Activated CD4-positive, alpha-beta T cell treated with anti-CD3 and anti-CD28 coated beads, Interleukin-2, amount 50 U/mL, for 4 hours (primary cell): ENCODE results near the gene TMPRSS2.

Source experiments
- DNase-seq, 2 experiments: peaks; one replicate each; pipeline ENCODE4 v3.0.0-alpha.2; 2020

Gene TMPRSS2

GRCh38 chr21:41480086-41480690, 27.8 kb downstream of the TMPRSS2 start:
- DNase-seq = no peak

GRCh38 chr21:41479686-41480085, 28.3 kb downstream of the TMPRSS2 start:
- no peak for DNase-seq

- DNase-seq = no peak
Observed at GRCh38 chr21:41478319-41479177, 29.4 kb downstream of the TMPRSS2 start.

DNA sequence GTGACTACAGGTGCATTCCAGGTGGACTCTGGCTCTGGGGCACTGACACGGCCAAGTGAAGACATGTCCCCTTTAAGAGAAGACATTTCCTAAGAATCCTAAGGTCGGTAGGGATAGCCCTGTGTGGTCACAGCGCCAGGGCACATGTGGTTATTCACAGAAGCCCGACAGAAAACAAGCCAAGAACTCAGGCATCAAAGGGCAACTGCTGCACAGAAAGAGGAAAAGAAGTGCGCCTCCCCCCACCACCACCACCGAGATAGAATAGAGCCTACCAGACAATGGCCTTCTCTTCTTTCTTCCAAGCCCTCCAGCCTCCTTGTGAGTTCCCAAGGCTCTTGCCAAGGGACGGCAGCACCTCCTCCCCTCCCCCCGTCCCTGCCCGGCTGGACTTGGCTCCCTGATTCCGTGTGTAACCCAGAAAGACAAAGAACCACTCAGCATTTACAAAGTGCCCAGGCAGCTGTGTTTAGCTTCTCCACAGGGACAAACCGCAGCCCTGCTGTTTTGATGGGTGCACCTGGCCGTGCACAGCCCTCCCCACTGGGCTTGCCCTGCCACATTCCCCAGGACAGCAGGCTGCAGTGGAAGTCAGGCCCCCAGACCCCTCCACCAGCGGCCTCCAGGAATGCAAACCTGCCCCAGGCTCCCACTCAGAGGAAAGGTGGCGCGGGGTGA, 30.2 kb downstream of the TMPRSS2 start:
- no peak for DNase-seq

DNA sequence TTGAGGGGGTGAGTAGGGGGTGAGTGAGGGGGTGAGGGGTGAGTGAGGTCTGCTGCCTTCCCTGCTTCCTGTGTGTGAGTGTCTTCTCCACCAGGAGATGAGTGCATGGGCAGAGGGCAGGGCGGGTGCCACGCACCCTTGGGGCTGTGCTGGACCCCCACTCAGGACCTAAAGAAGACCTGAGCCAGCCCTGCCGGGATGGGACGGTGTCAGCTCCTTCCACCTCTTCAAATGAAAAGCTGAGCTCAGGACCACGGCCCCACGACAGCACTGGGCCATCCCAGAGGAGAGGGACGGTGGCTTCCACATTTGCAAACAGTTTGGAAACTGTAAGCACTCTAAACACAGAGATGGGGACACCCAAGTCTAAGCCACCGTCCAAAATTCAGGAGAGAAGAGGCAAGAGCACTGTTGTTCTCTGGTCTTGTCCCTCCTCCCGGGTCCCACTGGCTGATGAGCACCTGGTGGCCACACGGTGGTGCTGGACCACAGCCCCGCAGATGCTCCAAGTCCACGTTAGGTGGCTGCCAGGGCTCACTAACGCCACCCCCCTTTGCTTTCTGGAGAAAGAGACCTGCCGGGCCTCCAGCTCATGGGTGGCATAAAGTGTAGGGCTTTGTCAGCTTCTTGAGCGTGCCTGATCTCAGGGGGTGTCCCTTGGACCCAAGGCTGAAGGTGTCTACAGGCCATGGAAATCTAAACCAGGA, 32.1 kb downstream of the TMPRSS2 start:
- no peak for DNase-seq

DNA sequence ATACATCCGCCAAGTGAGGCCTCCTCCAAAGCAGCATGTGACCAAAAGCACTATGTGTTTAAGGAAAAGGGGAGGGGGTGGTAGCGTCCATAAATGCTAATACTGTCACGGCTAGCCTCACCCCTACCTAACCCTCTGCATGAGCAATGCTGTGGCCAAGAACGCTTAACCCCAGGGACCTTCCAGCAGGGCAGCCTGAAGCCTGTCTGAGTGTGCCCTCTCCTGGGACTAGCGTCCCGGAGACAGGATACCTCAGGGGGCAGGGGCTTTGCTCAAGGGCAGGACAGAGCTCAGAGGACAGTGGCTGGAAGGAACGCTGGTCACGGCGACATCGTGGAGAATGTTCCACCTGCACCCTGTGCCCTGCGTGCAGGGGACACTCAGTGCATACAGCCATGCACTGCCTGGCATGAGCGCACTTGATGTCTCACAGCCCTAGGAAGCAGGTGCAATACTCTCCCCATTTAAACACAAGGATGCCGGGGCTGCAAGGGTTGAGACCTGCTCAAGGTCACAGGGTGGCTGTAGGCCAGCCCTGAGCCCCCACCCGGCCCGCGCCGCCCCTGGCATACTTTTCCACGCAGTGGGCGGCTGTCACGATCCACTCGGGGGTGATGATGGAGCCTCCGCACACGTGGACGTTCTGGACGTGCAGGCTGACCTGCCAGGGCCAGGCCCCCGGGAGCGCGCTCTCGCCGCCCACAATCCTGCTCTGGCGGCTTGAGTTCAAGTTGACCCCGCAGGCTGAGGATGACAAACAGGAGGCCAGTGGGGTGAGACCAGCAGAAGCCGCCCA, 35.0 kb downstream of the TMPRSS2 start:
- DNase-seq = no peak

GRCh38 chr21:41470054-41470453, 37.9 kb downstream of the TMPRSS2 start:
- DNase-seq = no peak

DNA sequence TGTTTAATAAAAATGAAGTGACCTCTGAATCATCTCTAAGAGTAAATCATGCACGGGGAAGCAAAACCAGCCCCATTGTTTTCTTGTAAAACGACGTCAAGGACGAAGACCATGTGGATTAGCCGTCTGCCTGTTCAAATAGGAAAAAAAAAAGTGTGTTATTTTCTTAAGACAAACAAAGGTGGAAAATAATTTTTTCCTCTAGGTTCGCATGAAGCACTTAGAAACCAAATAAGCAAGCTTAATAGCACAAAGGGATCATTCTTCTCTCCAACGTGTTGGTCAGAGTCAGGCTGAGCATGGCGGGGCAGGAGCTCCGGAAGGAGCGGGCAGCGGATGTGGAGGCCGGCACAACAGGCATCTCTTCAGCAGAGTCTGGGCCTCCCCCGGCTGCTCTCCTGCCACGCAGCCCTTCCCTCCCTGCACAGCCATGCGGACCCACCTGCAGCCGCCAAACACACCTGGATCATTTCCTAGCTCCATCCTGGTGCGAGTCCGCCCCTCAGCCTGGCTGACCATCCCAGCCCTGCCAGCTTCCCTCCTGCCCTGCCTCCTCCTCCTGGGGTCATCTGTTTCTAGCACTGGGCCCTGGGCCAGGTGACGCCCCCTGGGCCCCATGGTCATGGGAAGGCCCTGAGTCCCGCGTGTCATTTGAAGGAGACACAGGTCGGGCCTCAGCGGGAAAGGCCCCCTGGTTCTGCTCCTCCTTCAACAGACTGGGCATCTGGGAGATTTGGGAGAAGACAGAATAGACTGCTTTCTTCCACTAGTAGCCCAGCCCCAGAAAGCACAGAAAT, 41.7 kb downstream of the TMPRSS2 start:
- DNase-seq = no peak

DNA sequence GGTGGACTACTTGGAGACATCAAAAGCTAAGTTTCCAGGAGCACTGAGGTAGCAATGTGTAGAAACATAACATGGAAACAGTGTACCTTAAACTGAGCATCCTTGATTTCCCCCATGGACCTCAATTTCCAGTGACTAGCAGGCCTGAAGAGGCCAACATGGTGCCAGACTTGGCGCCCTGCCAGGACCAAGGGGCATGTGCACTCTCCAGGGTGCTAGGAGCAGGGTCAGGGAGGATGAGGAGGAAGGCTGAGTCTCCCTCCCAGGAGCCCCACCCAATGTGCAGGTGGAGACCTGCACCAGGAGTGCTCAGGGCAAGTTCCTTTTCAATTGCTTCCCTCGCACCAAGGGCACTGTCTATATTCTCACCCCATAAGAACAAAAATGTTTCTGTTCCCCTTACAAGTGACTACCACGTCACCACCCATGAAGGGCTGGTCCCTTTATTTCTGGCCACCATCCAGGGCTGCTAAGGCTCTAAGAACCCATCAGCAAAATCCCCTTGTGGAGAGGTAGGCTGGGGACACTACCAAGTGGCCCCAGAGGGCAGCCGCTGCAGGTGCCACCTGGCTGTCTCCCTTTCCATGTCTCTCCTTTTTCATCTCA, 42.7 kb downstream of the TMPRSS2 start:
- DNase-seq = no peak

DNA sequence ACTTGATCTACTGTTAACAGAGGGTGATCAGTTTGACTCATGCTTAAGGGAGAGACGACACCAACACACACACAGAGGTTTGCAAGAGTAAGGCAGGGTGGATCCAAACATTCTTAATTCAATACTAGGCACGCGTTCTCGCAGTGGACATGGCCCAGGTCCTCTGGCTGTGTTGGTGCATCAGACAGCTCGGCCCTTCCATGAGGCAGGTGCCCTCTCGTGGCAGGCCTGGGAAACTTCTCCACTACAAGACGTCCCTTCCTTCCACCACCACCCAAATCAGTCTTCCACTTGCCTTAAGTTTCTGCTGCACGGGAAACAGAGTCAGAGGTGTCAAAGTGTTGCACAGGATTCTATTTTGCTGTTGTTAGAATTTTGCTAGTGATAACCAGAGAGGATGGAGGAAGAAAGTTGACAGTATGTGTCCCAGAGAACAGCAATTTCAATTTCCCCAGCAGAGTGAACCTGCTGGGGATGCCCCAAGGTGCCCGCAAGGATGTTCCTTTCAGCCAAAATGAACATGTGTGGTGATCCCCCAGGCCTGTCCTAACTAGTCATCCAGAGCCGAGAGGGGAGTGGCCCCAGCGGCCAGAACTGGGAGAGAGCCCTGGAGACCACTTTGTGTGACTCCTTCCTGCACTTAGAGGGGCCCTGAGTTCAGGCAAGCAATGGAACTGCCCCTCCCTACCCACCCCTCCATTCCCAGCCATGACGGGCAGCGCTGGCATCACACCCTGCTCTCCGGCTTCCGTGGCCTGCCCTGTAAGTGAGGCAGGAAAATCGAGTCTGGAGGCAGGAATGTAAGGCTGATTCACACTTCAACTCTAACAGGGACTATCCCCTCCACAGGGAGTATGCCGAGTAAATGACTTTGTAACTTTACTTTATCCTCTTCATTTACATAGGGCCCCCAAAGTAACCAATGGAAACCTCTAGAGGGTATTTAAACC, 47.1 kb downstream of the TMPRSS2 start:
- DNase-seq = peak; percentile 36 to 44

- no peak for DNase-seq
Observed at GRCh38 chr21:41459884-41460534, 47.9 kb downstream of the TMPRSS2 start.

GRCh38 chr21:41458559-41458958, 49.4 kb downstream of the TMPRSS2 start:
- DNase-seq = no peak

DNA sequence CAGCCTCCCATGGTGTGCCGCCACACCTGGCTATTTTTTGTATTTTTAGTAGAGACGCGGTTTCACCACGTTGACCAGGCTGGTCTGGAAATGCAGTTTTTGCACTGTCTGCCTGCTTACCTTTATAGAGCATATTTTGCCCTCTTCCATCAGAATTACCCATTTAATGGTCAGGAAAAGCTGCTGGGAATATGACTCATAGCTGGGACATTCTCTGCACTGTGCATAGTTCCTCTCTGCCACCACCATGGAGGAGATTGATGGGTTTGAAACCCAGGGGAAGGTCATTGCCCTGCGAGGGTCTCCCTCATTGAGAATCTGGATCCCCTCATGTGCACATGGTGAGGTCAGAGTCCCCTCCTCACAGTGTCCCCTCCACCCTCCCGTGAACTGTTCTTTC, 49.8 kb downstream of the TMPRSS2 start:
- no peak for DNase-seq

GRCh38 chr21:41453761-41454160, 54.2 kb downstream of the TMPRSS2 start:
- no peak for DNase-seq

DNA sequence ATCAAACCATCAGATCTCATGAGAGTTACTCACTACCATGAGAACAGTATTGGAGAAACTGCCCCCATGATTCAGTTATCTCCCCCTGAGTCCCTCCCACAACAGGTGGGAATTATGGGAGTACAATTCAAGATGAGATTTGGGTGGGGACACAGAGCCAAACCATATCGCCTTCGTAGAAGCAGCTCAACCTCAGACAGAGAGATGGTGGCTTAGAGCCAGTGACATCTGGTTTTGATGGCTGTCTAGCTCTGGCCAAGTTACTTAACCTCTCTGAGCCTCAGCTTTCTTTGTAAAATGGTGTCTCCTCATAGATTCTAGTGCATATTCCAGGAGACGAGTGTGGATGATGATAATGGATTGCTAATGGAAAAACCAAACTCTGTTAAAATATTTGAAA, 54.8 kb downstream of the TMPRSS2 start:
- DNase-seq = no peak

DNA sequence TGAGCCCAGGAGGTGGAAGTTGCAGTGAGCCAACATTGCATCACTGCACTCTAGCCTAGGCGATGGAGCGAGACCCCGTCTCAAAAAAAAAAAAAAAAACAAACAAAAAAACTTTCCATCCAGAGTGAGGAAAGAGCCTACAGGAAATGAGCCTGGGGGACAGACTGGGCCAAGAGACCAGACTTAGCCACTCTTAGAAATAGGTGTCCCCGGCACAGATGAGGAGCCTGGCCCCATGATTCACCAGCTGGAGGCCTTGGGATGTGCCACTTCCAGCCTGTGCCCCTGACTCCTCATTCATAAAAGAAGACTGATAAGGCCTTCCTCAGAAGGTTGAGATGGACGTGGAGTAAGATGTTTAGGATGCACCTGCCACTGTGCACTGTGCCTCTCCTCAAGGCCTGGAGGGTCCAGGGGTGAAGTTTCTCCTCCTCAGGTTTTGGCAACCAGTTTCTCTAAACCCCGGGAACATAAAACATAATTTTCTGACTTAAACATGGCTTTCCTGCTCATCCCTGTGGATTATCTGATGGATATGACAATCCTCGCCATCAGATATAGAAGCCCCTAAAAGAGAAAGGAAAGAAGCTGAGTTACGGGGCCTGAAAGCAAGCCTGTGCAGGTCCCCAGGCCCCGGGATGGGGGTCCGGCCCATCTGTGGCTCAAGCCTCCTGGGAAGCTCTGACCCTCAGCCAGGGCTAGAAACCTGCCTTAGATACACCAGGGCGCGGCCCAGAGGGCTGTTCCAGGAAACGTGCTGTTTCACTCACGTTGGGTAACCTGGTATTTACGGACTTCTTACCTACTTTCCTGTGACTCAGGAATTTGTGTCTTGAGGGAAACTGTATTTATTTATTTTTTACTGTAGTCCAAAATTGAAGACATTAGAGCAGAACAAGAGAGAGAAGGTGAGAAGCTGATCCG, 55.9 kb downstream of the TMPRSS2 start:
- no peak for DNase-seq

- no peak for DNase-seq
Observed at GRCh38 chr21:41449613-41450012, 58.3 kb downstream of the TMPRSS2 start.

- no peak for DNase-seq
Observed at GRCh38 chr21:41447356-41447755, 60.6 kb downstream of the TMPRSS2 start.
